IMR-90 (cell line): ENCODE results near the gene PPFIBP2. TPM values are rescaled to one million over a fixed set of nuclear protein-coding genes. Genes with fewer than 3 reads are reported as not detected.

Experiments
- polyA plus RNA-seq, 3 experiments: library from polyadenylated mRNA; depleted of rRNA; stranded (reverse); fragments of >200 nt; gene quantifications; 2 replicates each; pipeline ENCODE4 v1.2.3, GENCODE V29; 2012; ENCODE audit warnings: low replicate concordance in 1 of 3
- total RNA-seq: library from RNA; depleted of rRNA; stranded (reverse); fragments of >200 nt; gene quantifications from 2 replicates; pipeline ENCODE4 v1.2.3, GENCODE V29; 2012; rRNA removed

The PPFIBP2 gene
- total and polyA plus RNA-seq, 2 of the 4 experiments (the other 2 are of a cell fraction): 6.0 to 11.8 TPM

Other genes starting within 250 kb of the PPFIBP2 start
- gene OLFML1, start 28.5 kb upstream of the PPFIBP2 start, total RNA-seq: 0.18 and 0.28 TPM in 2 replicates
- gene OLFML1, start 28.5 kb upstream of the PPFIBP2 start, polyA plus RNA-seq (2012; rRNA removed): 0.10 and 0.23 TPM in 2 replicates
- gene CYB5R2, start 159.5 kb downstream of the PPFIBP2 start, total RNA-seq: 3.9 and 4.7 TPM in 2 replicates
- gene CYB5R2, start 159.5 kb downstream of the PPFIBP2 start, polyA plus RNA-seq (2012; rRNA removed): 3.9 and 4.5 TPM in 2 replicates
- gene OVCH2, start 192.5 kb downstream of the PPFIBP2 start, total RNA-seq: under 0.01 TPM in 1 of 2 replicates, not detected in the other
- gene OVCH2, start 192.5 kb downstream of the PPFIBP2 start, polyA plus RNA-seq (2012; rRNA removed): 0.07 TPM in 1 of 2 replicates, not detected in the other